Rectal smooth muscle tissue (tissue), 1 donor: ENCODE measurements around the gene PLAAT3.
A peak's percentile ranks its signal among the peaks of the same experiment; 100 is the strongest.
"Not testable (repeated sequence)": the region's sequence is repeated elsewhere in the genome, so short reads cannot be mapped to it uniquely, and the experiment has no call there.

Experiments used
- H3K27ac ChIP-seq: one replicate; pipeline ENCODE4 v1.7.0; 2013; ENCODE audit warnings: low read depth, low read length, inconsistent platforms
- H3K27me3 ChIP-seq: one replicate; pipeline ENCODE4 v1.7.0; 2013; ENCODE audit warnings: low read length; ENCODE audit not compliant: control insufficient read depth, insufficient read depth
- H3K36me3 ChIP-seq: one replicate; pipeline ENCODE4 v1.7.0; 2013; ENCODE audit warnings: low read length; ENCODE audit not compliant: control insufficient read depth, insufficient read depth
- H3K4me1 ChIP-seq: one replicate; pipeline ENCODE4 v1.7.0; 2013; ENCODE audit warnings: low read length; ENCODE audit not compliant: control insufficient read depth, insufficient read depth
- H3K4me3 ChIP-seq: one replicate; pipeline ENCODE4 v1.7.0; 2013; ENCODE audit warnings: low read length
- H3K9ac ChIP-seq: one replicate; pipeline ENCODE4 v1.7.0; 2013; ENCODE audit warnings: low read length

The PLAAT3 gene

DNA sequence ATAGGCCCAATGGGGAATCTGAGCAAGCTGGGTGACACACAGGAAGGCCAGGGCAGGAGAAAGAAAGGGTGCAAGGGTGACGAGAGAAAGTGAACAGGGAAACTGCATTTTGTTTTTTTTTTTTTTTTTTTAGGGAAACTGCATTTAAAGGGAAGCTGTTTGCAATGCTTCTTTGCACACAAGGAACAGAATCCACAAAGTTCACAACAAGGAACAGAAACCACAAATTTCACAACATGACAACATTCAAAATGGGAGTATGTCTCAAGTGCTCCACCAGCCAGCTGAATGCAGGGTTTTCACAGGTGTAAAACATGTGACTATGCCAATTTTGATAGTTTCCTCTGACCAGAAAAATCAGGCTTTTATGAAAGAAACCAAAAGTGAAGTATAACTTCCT lies 6.8 kb upstream of the PLAAT3 start:
- no peaks in the 10 kb centered on the region for H3K27me3 ChIP-seq
- no peaks in the 10 kb centered on the region for H3K36me3 ChIP-seq
- no peak overlapping the region for H3K27ac ChIP-seq
- H3K9ac ChIP-seq: no peak overlapping the region
- no peak overlapping the region for H3K4me3 ChIP-seq
- H3K4me1 ChIP-seq: no peaks in the 10 kb centered on the region

DNA sequence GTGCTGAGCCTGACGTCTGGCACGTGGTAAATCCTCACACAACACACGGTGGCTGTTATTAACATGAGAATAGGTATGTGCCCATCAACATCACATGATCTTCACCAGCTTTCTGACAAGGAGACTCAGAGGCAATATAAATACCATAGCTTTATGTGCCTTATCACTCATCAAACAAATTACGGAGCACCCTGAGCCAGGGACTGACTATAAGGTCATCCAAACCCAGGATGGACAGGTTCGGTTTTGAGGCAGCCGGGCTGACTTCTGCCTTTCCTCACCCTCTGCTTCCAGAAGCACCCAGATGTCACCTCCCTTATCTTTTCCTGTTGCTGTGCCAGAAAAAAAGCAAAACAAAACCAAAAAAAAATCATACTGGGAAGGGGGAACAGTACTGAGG lies 5.7 kb upstream of the PLAAT3 start:
- Histone ChIP-seq H3K36me3 (no peaks in the 10 kb centered on the region), H3K9ac (no peak overlapping the region), H3K4me1 (no peaks in the 10 kb centered on the region), H3K4me3 (no peak overlapping the region), H3K27me3 (no peaks in the 10 kb centered on the region), H3K27ac (no peak overlapping the region)

DNA sequence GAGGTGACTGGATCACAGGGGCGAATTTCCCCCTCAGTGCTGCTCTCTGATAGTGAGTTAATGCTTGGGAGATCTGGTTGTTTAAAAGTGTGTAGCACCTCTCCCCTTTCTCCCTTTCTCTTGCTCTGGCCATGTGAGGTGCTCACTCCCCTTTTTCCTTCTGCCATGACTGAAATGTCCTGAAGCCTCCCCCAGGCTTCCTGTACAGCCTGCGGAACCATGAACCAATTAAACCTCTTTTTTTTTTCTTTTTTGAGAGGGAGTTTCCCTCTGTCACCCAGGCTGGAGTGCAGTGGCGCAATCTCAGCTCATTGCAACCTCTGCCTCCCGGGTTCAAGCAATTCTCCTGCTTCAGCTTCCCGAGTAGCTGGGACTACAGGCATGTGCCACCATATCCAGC lies 3.5 kb upstream of the PLAAT3 start:
- H3K4me3 ChIP-seq, H3K36me3 ChIP-seq, H3K4me1 ChIP-seq, H3K27me3 ChIP-seq, H3K9ac ChIP-seq, H3K27ac ChIP-seq: not testable (repeated sequence)

- Histone ChIP-seq H3K36me3 (no peaks in the 10 kb centered on the region), H3K27ac (no peak overlapping the region), H3K27me3 (no peaks in the 10 kb centered on the region), H3K4me3 (no peak overlapping the region), H3K4me1 (no peaks in the 10 kb centered on the region), H3K9ac (no peak overlapping the region)
These were observed 2.7 kb upstream of the PLAAT3 start for GRCh38 chr11:63616953-63617352.

- peak overlapping the region; percentile 24 for H3K9ac ChIP-seq
- no peaks in the 10 kb centered on the region for H3K27me3 ChIP-seq
- H3K4me1 ChIP-seq: peaks cover 3% of the 10 kb centered on the region
- peak overlapping the region; percentile 90 for H3K4me3 ChIP-seq
- H3K27ac ChIP-seq: peak overlapping the region; percentile 74
- no peaks in the 10 kb centered on the region for H3K36me3 ChIP-seq
These were observed 607 bp downstream of the PLAAT3 start for GRCh38 chr11:63613517-63614135.

- peaks cover 3% of the 10 kb centered on the region for H3K4me1 ChIP-seq
- H3K36me3 ChIP-seq: no peaks in the 10 kb centered on the region
- no peak overlapping the region for H3K4me3 ChIP-seq
- H3K9ac ChIP-seq: no peak overlapping the region
- H3K27ac ChIP-seq: no peak overlapping the region
- H3K27me3 ChIP-seq: no peaks in the 10 kb centered on the region
These were observed 2.1 kb downstream of the PLAAT3 start for GRCh38 chr11:63612181-63612580.

DNA sequence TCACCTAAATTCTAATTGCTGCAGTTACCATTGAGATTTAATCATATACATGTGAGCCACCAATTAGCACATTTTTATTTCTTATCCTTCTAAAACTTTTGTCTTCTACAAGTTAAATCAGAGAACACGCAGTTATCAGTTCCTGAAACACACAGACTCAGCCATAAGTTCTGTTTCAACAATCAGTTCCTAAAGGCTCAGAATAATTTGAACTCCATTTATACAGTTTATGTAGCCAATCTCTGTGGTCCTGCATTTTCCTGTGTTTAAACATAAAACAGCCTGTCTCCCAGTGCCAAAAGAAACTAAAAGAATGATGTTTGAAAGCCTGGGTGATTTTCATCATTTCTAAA lies 2.9 kb downstream of the PLAAT3 start:
- Histone ChIP-seq H3K4me1 (peaks cover 3% of the 10 kb centered on the region), H3K27me3 (no peaks in the 10 kb centered on the region), H3K4me3 (no peak overlapping the region), H3K27ac (peak overlapping the region; percentile 37), H3K9ac (no peak overlapping the region), H3K36me3 (no peaks in the 10 kb centered on the region)

- Histone ChIP-seq H3K27me3 (no peaks in the 10 kb centered on the region), H3K4me1 (peaks cover 3% of the 10 kb centered on the region), H3K4me3 (no peak overlapping the region), H3K27ac (no peak overlapping the region), H3K9ac (no peak overlapping the region), H3K36me3 (no peaks in the 10 kb centered on the region)
These were observed 3.4 kb downstream of the PLAAT3 start for GRCh38 chr11:63610604-63611394.

- H3K36me3 ChIP-seq: no peaks in the 10 kb centered on the region
- H3K4me1 ChIP-seq: peaks cover 3% of the 10 kb centered on the region
- no peak overlapping the region for H3K4me3 ChIP-seq
- H3K27me3 ChIP-seq: no peaks in the 10 kb centered on the region
- peak overlapping the region; percentile 35 for H3K27ac ChIP-seq
- no peak overlapping the region for H3K9ac ChIP-seq
These were observed 4.2 kb downstream of the PLAAT3 start for GRCh38 chr11:63609971-63610580.

DNA sequence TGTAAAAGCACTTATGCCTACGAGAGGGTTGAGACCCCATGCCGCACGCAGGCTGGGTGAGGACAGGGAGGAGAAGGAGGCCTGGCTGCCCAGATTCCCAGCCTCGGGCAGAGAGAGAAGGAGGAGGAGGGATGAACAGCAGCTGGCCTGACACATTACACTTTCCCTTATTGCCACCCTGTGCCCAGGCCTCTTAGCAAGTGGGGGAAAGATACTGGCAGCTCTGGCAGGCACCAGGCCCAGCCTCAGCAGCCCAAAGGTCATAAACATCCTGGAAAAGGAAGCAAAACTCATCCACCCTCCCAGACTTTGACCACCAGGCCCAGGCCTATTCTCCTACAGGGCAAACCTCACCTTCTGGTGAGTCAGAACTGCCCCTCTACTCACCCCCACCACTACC lies 4.7 kb downstream of the PLAAT3 start:
- Histone ChIP-seq H3K4me1 (peaks cover 3% of the 10 kb centered on the region), H3K4me3 (no peak overlapping the region), H3K36me3 (no peaks in the 10 kb centered on the region), H3K9ac (no peak overlapping the region), H3K27me3 (no peaks in the 10 kb centered on the region), H3K27ac (peak overlapping the region; percentile 35)

- Histone ChIP-seq H3K4me3 (no peak overlapping the region), H3K4me1 (peaks cover 3% of the 10 kb centered on the region), H3K36me3 (no peaks in the 10 kb centered on the region), H3K9ac (no peak overlapping the region), H3K27ac (peak overlapping the region; percentile 35), H3K27me3 (no peaks in the 10 kb centered on the region)
These were observed 5.6 kb downstream of the PLAAT3 start for GRCh38 chr11:63608353-63609345.

DNA sequence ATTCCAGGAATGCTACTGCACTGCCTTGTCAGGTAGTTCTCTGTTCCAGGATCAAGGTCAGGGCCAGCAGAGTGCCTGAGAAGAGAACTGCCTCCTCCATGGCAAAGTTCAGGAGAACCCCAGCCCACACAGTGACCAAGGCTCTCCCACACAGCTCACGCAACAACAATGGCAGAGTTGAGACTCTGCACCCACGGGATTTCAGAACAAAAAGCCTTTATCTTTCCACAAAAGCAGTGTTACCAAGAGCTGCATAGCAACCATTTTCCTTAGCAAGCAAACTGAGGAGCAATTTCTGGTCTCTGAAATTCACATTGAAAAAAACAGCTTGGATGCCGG lies 11.1 kb downstream of the PLAAT3 start:
- Histone ChIP-seq H3K4me3 (no peak overlapping the region), H3K27me3 (no peaks in the 10 kb centered on the region), H3K27ac (no peak overlapping the region), H3K36me3 (no peaks in the 10 kb centered on the region), H3K4me1 (no peaks in the 10 kb centered on the region), H3K9ac (no peak overlapping the region)
